Activated CD8-positive, alpha-beta memory T cell treated with anti-CD3 and anti-CD28 coated beads, Interleukin-2, amount 50 U/mL, for 1 hour (primary cell): ENCODE data around the gene CNOT8.
A peak's percentile ranks its signal among the peaks of the same experiment; 100 is the strongest.
"Not testable (repeated sequence)": the region's sequence is repeated elsewhere in the genome, so short reads cannot be mapped to it uniquely, and the experiment has no call there.

Experiments
- DNase-seq: peaks from one replicate; pipeline ENCODE4 v3.0.0-alpha.2; 2020; ENCODE audit errors: extremely low read depth

Gene CNOT8

DNA sequence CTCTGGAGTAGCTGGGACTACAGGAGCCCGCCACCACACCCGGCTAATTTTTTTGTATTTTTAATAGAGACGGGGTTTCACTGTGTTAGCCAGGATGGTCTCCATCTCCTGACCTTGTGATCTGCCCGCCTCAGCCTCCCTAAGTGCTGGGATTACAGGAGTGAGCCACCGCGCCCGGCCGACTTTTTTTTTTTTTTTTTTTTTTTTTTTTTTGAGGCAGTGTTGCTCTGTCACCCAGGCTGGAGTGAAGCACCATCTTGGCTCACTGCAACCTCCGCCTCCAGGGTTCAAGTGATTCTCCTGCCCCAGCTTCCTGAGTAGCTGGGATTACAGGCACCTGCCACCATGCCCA lies 22.8 kb upstream of the CNOT8 start:
- not testable (repeated sequence) for DNase-seq

DNA sequence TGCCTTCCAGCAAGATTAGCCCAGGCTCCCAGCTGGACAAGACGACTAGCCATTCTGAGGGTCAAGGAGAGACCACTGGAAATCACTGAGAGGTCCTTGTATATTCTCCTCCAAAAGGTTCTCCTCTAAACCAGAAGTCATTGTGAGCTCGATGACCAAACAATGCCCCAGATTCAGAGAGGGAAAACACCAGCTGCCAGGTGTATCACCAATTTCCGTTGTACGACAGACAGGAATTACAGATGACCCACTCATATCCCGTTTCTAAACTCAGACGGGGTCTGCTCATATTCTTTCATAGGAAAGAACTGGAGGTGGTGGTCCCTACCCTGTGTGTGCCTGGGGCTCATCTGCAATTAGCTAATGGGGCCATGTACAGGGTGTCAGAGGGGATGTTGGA lies 22.2 kb upstream of the CNOT8 start:
- DNase-seq = no peak

- no peak for DNase-seq
These were observed 21.2 kb upstream of the CNOT8 start for GRCh38 chr5:154837009-154837901.

DNA sequence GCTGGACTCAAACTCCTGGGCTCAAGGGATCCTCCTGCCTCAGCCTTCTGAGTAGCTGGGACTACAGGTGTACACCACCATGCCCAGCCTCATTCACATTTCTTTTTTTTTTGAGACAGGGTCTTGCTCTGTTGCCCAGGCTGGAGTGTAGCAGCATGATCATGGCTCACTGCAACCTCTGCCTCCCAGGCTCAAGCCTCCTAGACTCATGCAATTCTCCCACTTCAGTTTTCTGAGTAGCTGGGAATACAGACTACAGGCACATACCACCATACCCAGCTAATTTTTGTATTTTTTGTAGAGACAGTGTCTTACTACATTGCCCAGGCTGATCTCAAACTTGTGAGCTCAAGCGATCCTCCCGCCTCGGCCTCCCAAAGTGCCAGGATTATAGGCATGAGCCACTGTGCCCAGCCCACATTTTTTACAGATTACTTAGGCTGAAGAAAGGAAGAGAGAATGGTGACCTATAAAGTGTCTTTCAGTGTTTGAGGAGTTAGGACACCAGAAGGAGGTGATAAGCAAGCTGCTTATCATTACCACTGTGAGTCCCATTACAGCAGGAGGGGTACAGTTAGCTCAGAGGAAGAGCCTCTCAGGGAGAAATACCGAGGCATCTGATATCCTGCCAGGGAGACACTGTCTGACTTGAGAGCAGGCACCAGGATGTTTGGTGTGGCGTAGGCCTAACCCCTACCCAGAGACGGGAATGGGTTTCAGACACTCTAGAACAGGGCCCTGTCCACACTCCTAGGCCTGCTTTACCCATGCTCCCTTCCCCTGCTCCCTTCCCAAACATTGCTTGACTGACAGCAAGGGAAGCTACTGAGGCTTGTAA lies 17.8 kb upstream of the CNOT8 start:
- DNase-seq = no peak

- DNase-seq = no peak
These were observed 17.2 kb upstream of the CNOT8 start for GRCh38 chr5:154841273-154841661.

- no peak for DNase-seq
These were observed 15.5 kb upstream of the CNOT8 start for GRCh38 chr5:154842689-154843530.

GRCh38 chr5:154844809-154845208 lies 13.6 kb upstream of the CNOT8 start:
- no peak for DNase-seq

DNA sequence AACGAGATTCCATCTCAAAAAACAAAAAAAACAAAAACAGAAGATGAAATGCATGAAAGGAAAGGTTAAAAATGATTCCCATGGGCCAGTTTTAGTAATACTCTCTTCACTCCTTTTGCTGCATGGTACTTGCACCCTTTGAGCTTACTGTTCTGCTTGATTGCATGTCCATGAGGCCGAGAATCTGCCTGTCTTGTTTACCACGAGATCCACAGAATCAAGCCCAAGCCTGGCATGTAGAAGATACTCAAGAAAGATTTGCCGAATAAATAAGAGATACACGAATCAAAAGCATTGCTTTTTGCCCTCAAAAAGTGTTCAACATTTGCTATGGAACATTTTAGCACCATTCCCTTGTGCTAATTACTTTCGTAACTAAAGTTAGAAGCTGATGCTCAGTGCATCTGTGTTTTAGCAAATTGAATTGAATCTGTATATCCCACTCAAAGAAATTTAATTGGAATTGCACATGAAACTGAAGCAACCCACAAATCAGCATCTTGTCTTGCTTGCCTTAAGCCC lies 9.1 kb upstream of the CNOT8 start:
- DNase-seq = no peak

DNA sequence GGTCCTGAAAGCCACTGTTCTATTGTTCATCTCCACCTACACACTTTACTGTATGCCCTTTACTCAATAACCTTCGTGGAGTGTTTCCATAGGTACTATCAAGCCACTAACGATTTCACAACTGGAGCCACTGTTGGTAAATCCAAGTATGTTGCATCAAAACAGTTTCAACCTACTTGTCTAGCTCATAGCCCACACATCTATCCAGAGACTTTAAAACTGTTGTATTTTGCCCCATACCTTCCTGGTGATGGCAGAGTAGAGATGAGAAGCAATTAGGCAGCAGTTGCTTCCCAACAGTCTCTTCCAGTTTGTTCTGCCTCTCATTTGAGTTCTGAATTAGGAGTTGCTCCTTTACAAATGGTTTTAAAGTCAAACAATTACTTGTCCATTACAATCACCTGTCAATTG lies 8.6 kb upstream of the CNOT8 start:
- DNase-seq = no peak

GRCh38 chr5:154850255-154851062 lies 8.0 kb upstream of the CNOT8 start, which contains the start of gene FAXDC2:
FAXDC2 (minus strand) TSS chr5:154850603; CDS start chr5:154838178, 12,425 bp downstream.
- DNase-seq = no peak

DNA sequence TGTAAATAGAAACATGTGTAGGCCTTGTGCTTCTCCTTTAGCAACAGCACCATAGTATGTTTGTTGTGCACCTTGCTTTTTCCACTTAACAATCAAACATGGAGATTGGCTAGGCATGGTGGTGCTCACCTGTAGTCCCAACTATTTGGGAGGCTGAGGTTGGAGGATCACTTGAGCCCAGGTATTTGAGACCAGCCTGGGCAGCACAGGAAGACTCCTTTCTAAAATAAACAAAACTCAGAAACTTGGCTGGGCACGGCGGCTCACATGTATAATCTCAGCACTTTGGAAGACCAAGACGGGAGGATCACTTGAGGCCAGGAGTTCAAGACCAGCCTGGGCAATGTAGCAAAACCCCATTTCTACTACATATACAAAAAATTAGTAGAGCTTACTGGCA lies 7.1 kb upstream of the CNOT8 start:
- no peak for DNase-seq

DNA sequence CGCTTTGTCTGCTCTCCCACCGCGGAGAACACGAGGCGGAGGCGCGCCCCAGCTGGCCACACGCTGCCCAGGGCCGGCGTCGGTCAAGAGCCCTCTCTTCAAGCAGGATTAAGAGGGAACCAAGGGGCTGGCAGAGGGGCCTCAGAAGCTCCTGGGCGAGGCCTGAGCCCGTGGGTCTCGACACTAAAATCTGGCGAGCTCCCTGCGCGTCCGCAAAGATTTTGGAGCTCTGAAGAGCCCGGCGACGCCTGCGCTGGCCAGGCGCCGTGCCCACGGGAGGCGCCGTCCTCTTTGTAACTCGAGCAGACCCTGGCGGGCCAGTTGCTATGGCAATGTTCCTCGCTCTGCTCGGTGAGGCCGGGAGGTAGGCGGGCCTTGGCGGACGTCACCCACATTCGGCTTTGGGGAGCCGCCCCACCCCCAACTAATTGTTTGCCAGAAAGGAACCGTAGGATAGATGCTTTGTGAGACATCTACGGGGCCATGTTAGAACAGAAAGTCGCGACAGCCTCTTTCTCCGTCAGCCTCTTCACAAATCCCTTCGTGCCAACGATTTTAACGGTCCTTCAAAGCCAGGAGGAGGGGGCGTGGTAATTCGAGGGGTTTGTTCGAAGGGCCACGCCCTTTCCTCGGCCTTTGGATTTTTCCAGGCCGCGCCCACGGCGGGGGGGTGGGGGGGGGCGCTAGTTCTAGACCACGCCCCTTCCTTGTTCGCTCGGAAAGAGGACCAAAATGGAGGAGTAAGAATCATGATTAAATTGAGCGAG lies 714 bp upstream of the CNOT8 start:
- peak; percentile 79 for DNase-seq

DNA sequence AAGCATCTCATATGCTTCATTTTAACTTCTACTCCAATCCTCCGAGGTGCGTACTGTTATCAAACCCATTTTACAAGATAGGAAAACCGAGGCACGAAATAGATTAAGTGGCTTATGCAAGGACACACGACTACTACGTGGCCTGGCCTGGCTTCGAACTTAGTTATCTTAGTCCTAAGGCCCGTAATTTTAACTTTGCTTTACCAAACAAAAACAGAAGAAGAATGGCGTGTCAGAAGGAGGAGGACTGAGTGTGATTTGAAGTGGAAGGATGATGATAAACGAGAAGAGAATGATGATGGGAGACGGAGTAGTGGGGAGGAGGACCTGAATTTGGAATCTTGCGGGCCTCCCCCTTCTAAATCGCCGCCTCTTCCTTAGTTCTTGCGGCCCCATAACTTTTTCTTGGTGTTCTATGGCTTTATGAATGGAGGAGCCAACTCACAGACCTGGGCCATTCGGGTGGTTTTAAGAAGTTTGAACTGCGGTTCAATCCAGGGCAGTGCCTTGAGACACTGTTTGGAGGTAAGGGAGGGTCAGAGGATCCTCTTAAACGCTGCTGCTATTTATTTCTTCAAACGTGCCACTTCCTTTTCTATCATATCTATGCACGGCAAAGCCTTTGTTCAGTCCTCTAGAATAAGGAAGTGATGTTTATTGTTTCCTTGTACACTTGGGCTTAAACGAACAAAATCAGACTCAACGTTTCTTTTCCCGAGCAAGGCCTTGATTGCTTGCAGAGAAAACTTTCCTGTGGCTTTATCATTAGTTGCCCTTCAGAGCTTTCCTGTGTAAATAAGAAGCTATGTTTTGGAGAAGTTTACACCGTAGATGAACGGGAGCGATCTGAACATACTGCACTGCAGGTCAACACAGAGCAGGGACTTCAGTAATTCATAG lies 795 bp downstream of the CNOT8 start:
- DNase-seq = no peak

- no peak for DNase-seq
These were observed 1.7 kb downstream of the CNOT8 start for GRCh38 chr5:154860123-154860522.

DNA sequence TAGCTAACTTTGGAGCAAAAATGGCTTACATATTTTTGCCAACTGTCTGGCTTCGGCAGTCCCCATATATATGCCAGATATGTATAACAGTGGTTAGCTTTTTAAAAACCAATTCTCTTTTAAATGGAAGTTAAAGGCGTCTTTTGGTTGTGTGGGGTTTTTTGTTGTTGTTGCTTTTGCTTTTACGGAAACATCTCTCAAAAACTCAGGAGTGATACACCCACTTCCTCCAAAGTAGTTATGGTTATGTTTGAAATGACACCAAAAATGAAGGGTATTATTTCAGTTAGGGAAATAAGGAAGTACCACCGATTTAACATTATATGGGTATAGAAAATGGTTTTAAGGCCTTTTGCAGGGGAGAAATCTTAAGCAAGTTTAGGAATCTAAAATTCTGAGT lies 2.3 kb downstream of the CNOT8 start:
- DNase-seq = no peak

DNA sequence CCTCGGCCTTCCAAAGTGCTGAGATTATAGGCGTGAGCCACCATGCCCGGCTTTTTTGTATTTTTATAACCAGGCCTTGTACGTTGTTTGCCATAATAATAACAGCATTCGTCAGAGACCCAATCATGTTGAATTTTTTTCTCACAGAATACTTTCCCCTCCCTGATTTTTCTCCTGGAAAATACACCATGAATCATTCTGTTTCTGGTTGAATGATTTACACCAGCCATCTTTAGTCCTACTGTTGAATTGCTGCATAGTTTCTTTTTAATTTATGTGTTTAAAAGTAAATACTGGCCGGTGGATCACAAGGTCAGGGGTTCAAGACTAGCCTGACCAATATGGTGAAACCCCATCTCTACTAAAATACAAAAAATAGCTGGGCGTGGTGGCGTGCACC lies 3.5 kb downstream of the CNOT8 start:
- no peak for DNase-seq

GRCh38 chr5:154862766-154863165 lies 4.3 kb downstream of the CNOT8 start:
- DNase-seq = no peak

DNA sequence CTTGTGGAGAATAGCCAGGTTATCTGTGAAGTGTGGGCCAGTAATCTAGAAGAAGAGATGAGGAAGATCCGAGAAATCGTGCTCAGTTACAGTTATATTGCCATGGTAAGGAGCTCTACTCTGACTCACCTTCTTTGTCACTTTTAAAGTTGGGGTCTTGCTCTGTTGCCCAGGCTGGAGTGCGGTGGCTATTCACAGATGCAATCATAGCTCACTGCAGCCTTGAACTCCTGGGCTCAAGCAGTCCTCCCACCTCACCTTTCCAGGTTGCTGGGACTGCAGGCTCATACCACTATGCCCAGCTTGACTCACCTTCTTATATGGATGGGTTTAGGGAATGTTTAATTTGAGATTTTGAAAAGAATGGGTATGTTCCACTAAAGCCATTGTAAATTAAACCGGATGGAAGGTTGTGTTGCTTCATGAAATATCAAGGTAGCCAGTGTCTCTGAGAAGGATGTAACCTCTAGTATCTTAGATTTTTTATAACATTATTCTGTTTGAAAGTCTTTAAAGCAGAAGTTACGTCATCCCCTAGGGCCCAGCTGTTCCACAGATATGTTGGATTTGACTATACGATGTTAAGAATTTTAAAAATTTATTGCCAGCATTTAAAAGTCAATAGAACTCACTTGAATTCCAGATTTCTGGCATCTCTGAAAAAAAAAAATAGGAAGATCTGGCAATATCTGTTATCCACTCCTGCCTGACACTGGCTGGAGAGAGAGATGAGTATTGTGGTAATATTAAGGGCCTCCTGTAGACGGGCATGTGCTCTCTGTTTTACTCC lies 5.1 kb downstream of the CNOT8 start:
- DNase-seq = no peak
